22Rv1 (cell line): ENCODE data around the gene PRUNE1.
A peak's percentile ranks its signal among the peaks of the same experiment; 100 is the strongest.

Experiments used
- H3K27ac ChIP-seq: fragments of 450-650 bp; 2 replicates; pipeline ENCODE4 v1.5.1; 2017
- CTCF ChIP-seq: fragments of 450-650 bp; IDR thresholded peaks from 2 replicates; pipeline ENCODE4 v1.5.1; 2017; ENCODE audit warnings: mild to moderate bottlenecking
- ZFX ChIP-seq: fragments of 450-650 bp; IDR thresholded peaks from 2 replicates; pipeline ENCODE4 v1.6.1; 2017; ENCODE audit warnings: antibody characterized with exemption, borderline replicate concordance

The PRUNE1 gene

GRCh38 chr1:151060657-151061421, 52.6 kb downstream of the PRUNE1 start:
- H3K27ac ChIP-seq: 0 out of 2 replicates have a peak overlapping the region, but pooled peaks have one; percentile 9
- no peak for TF ChIP-seq CTCF
- no peak for TF ChIP-seq ZFX

- TF ChIP-seq CTCF (no peak), ZFX (no peak)
- H3K27ac ChIP-seq: no peak overlapping the region
These were observed 53.5 kb downstream of the PRUNE1 start for GRCh38 chr1:151061704-151062103.

- H3K27ac ChIP-seq: no peak overlapping the region
These were observed 54.6 kb downstream of the PRUNE1 start for GRCh38 chr1:151062741-151063371.

GRCh38 chr1:151065089-151065645, 56.9 kb downstream of the PRUNE1 start:
- TF ChIP-seq CTCF: no peak
- TF ChIP-seq ZFX: no peak
- no peak overlapping the region for H3K27ac ChIP-seq

More at GRCh38 chr1:151062741-151063371, 54.6 kb downstream of the PRUNE1 start:
- no peak for TF ChIP-seq ZFX
- TF ChIP-seq CTCF: no peak

- TF ChIP-seq ZFX: no peak
- no peak for TF ChIP-seq CTCF
- no peak overlapping the region for H3K27ac ChIP-seq
These were observed 58.9 kb downstream of the PRUNE1 start for GRCh38 chr1:151067185-151067584.

- TF ChIP-seq ZFX (no peak), CTCF (no peak)
- peak overlapping the region; percentile 99 for H3K27ac ChIP-seq
These were observed 60.8 kb downstream of the PRUNE1 start for GRCh38 chr1:151069103-151069486.
